ENCODE measurements around the gene MTUS2. TPM values are rescaled to one million over a fixed set of nuclear protein-coding genes. Genes with fewer than 3 reads are reported as not detected.

MTUS2 gene
- total RNA-seq, 1 experiment from 2014 or later, result not detected

GRCh38 chr13:29428310-29429181 is 608.4 kb downstream of the MTUS2 start:
- peaks cover 40% of the 10 kb centered on the region for H3K27me3 ChIP-seq
- no peaks in the 10 kb centered on the region for H3K36me3 ChIP-seq
- peak; percentile 23 for DNase-seq
- H3K4me3 ChIP-seq, result peak overlapping the region; percentile 17
- no peaks in the 10 kb centered on the region for H3K9me3 ChIP-seq

GRCh38 chr13:29429286-29429900 is 609.3 kb downstream of the MTUS2 start:
- H3K36me3 ChIP-seq, result no peaks in the 10 kb centered on the region
- no peak for DNase-seq
- peaks cover 40% of the 10 kb centered on the region for H3K27me3 ChIP-seq
- H3K4me3 ChIP-seq, result no peak overlapping the region
- H3K9me3 ChIP-seq, result no peaks in the 10 kb centered on the region

GRCh38 chr13:29434217-29434945 is 614.2 kb downstream of the MTUS2 start:
- no peaks in the 10 kb centered on the region for H3K36me3 ChIP-seq
- DNase-seq, result no peak
- H3K27me3 ChIP-seq, result peaks cover 11% of the 10 kb centered on the region
- H3K4me3 ChIP-seq, result no peak overlapping the region
- H3K9me3 ChIP-seq, result no peaks in the 10 kb centered on the region

- no peaks in the 10 kb centered on the region for H3K36me3 ChIP-seq
- peaks cover 5% of the 10 kb centered on the region for H3K27me3 ChIP-seq
- peak; percentile 55 for DNase-seq
- no peak overlapping the region for H3K4me3 ChIP-seq
- H3K9me3 ChIP-seq, result no peaks in the 10 kb centered on the region
These were observed 615.2 kb downstream of the MTUS2 start for GRCh38 chr13:29435125-29435911.

- H3K36me3 ChIP-seq, result no peaks in the 10 kb centered on the region
- H3K9me3 ChIP-seq, result no peaks in the 10 kb centered on the region
- no peak overlapping the region for H3K4me3 ChIP-seq
- no peaks in the 10 kb centered on the region; the same call in 1 of the 2 replicates for H3K27me3 ChIP-seq
- DNase-seq, result peak; percentile 17
These were observed 616.2 kb downstream of the MTUS2 start for GRCh38 chr13:29436291-29436690.

GRCh38 chr13:29436721-29437280 is 616.7 kb downstream of the MTUS2 start:
- Histone ChIP-seq H3K9me3 (no peaks in the 10 kb centered on the region), H3K36me3 (no peaks in the 10 kb centered on the region), H3K4me3 (no peak overlapping the region), H3K27me3 (no peaks in the 10 kb centered on the region; the same call in 1 of the 2 replicates)
- DNase-seq, result no peak

- no peak for DNase-seq
- H3K4me3 ChIP-seq, result no peak overlapping the region
- H3K27me3 ChIP-seq, result no peaks in the 10 kb centered on the region; the same call in 1 of the 2 replicates
- H3K36me3 ChIP-seq, result no peaks in the 10 kb centered on the region
- no peaks in the 10 kb centered on the region for H3K9me3 ChIP-seq
These were observed 618.6 kb downstream of the MTUS2 start for GRCh38 chr13:29438769-29439168.

GRCh38 chr13:29439601-29440388 is 619.7 kb downstream of the MTUS2 start:
- Histone ChIP-seq H3K27me3 (no peaks in the 10 kb centered on the region; the same call in 1 of the 2 replicates), H3K9me3 (no peaks in the 10 kb centered on the region), H3K36me3 (no peaks in the 10 kb centered on the region), H3K4me3 (no peak overlapping the region)
- no peak for DNase-seq

- Histone ChIP-seq H3K4me3 (no peak overlapping the region), H3K36me3 (no peaks in the 10 kb centered on the region), H3K27me3 (no peaks in the 10 kb centered on the region; the same call in 1 of the 2 replicates), H3K9me3 (no peaks in the 10 kb centered on the region)
- no peak for DNase-seq
These were observed 621.2 kb downstream of the MTUS2 start for GRCh38 chr13:29441306-29441705.

GRCh38 chr13:29446016-29446415 is 625.9 kb downstream of the MTUS2 start:
- Histone ChIP-seq H3K4me3 (no peak overlapping the region), H3K9me3 (no peaks in the 10 kb centered on the region), H3K36me3 (no peaks in the 10 kb centered on the region), H3K27me3 (no peaks in the 10 kb centered on the region)
- DNase-seq, result no peak

- Histone ChIP-seq H3K27me3 (no peaks in the 10 kb centered on the region), H3K9me3 (no peaks in the 10 kb centered on the region), H3K4me3 (no peak overlapping the region), H3K36me3 (no peaks in the 10 kb centered on the region)
- no peak for DNase-seq
These were observed 628.0 kb downstream of the MTUS2 start for GRCh38 chr13:29448174-29448573.

GRCh38 chr13:29449726-29450125 is 629.6 kb downstream of the MTUS2 start:
- H3K4me3 ChIP-seq, result no peak overlapping the region
- no peaks in the 10 kb centered on the region for H3K36me3 ChIP-seq
- no peak for DNase-seq
- no peaks in the 10 kb centered on the region for H3K9me3 ChIP-seq
- no peaks in the 10 kb centered on the region for H3K27me3 ChIP-seq

GRCh38 chr13:29451976-29452375 is 631.8 kb downstream of the MTUS2 start:
- Histone ChIP-seq H3K27me3 (no peaks in the 10 kb centered on the region), H3K4me3 (no peak overlapping the region), H3K36me3 (no peaks in the 10 kb centered on the region), H3K9me3 (no peaks in the 10 kb centered on the region)
- no peak for DNase-seq

- Histone ChIP-seq H3K27me3 (no peaks in the 10 kb centered on the region), H3K9me3 (no peaks in the 10 kb centered on the region), H3K4me3 (no peak overlapping the region), H3K36me3 (no peaks in the 10 kb centered on the region)
- no peak for DNase-seq
These were observed 632.9 kb downstream of the MTUS2 start for GRCh38 chr13:29452773-29453616.

- DNase-seq, result no peak
- Histone ChIP-seq H3K27me3 (no peaks in the 10 kb centered on the region), H3K4me3 (no peak overlapping the region), H3K9me3 (no peaks in the 10 kb centered on the region), H3K36me3 (no peaks in the 10 kb centered on the region)
These were observed 633.5 kb downstream of the MTUS2 start for GRCh38 chr13:29453617-29454011.

Measured in MG63 (cell line).